Heart left ventricle (tissue), 13 donors: ENCODE data around the gene ZBTB18.

Experiments
- POLR2A ChIP-seq, 2 donors: fragments of 450-650 bp; IDR thresholded peaks; one replicate each; pipeline ENCODE4 v1.6.1; 2017; ENCODE audit warnings: antibody characterized with exemption in 2 of 2, mild to moderate bottlenecking in 2 of 2, moderate library complexity in 2 of 2
- TF ChIP-seq, protein P1 (sequence below), 12 donors: fragments of 200-600 bp; sonication (generic) in 4 of 12; IDR thresholded peaks; one replicate each; pipeline versions ENCODE4 v1.5.0 to v1.8.0; 2018 to 2022; ENCODE audit warnings: antibody characterized with exemption in 12 of 12, mild to moderate bottlenecking in 5 of 12
- donor health status: ischemic (EF 13 %, LVEDD 7.1; RV severe dilation, severe dysfunction).
- donor health status: DM: no; HTN: yes; CAD: no.
- donor health status: DM: no; HTN: no; CAD: no.
- donor health status: ischemic (EF 25% LVEDD 6.9; RV normal size, moderate dysfunction).
- donor health status: ischemic (EF 25% LVEDD 5.7; RV mildly dilated, moderate dysfunction).
- donor health status: ischemic (EF 35%, LVEDD 5.7; RV mildly dilated, moderate dysfunction).
- donor health status: nonischemic (EF 11% LVEDD 7.7; RV severe dilation, severe dysfunction).
- donor health status: DM: yes; HTN: yes; CAD: no.
- donor health status: PGD.
- donor health status: ischemic (EF 29% LVEDD 5.4; RV normal size, mild dysfunction).
- donor health status: nonischemic (EF 23%, LVEDD 6.1; RV moderate dilation, normal function).

DNA sequence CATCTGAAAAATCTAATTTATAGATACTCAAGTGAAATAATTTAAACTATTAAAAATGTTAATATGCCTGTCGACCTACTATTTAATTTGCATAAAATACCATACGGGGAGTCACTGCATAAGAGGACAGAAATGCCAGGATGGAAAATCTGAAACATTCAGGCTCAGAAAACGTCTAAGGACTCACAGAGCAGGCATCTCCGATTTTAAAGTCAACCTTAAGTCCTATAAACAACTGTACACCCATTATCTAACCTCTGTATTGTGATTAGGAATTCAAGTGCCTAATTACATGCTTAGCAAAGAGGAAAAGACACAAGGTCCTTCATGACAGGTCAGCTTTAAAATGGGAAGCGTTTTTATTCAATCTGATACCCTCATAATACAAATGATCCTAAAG, 49.2 kb downstream of the ZBTB18 start:
- TF ChIP-seq, protein P1, sequence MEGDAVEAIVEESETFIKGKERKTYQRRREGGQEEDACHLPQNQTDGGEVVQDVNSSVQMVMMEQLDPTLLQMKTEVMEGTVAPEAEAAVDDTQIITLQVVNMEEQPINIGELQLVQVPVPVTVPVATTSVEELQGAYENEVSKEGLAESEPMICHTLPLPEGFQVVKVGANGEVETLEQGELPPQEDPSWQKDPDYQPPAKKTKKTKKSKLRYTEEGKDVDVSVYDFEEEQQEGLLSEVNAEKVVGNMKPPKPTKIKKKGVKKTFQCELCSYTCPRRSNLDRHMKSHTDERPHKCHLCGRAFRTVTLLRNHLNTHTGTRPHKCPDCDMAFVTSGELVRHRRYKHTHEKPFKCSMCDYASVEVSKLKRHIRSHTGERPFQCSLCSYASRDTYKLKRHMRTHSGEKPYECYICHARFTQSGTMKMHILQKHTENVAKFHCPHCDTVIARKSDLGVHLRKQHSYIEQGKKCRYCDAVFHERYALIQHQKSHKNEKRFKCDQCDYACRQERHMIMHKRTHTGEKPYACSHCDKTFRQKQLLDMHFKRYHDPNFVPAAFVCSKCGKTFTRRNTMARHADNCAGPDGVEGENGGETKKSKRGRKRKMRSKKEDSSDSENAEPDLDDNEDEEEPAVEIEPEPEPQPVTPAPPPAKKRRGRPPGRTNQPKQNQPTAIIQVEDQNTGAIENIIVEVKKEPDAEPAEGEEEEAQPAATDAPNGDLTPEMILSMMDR (IDR thresholded peaks at IDR 0.05), result no peak
- TF ChIP-seq POLR2A (IDR thresholded peaks at IDR 0.05), result no peak
